Measurements from ENCODE around the gene PGA5. TPM values are rescaled to one million over a fixed set of nuclear protein-coding genes. Genes with fewer than 3 reads are reported as not detected.

Gene PGA5
- total RNA-seq, 1 donor from 2014 or later: not detected

DNA sequence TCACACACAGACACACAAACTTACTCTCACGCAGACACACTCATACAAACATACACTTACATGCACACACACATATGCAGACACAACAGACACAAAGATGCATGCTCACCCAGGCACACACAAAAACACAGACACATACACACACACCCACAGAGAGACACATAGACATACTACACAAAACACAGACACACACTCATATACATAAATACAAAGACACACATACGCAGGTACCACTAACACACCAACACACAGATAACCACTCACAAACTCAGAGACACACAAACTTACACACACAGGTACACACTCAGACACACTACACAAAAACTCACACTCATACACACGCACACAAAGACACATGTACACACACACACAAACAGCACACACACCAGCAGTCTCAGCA lies 31.8 kb downstream of the PGA5 start:
- POLR2A ChIA-PET: no interaction called here
- no peaks in the 10 kb centered on the region for H3K36me3 Mint-ChIP-seq (ENCODE audit: low read depth)
- CTCF ChIA-PET: no interaction called here

DNA sequence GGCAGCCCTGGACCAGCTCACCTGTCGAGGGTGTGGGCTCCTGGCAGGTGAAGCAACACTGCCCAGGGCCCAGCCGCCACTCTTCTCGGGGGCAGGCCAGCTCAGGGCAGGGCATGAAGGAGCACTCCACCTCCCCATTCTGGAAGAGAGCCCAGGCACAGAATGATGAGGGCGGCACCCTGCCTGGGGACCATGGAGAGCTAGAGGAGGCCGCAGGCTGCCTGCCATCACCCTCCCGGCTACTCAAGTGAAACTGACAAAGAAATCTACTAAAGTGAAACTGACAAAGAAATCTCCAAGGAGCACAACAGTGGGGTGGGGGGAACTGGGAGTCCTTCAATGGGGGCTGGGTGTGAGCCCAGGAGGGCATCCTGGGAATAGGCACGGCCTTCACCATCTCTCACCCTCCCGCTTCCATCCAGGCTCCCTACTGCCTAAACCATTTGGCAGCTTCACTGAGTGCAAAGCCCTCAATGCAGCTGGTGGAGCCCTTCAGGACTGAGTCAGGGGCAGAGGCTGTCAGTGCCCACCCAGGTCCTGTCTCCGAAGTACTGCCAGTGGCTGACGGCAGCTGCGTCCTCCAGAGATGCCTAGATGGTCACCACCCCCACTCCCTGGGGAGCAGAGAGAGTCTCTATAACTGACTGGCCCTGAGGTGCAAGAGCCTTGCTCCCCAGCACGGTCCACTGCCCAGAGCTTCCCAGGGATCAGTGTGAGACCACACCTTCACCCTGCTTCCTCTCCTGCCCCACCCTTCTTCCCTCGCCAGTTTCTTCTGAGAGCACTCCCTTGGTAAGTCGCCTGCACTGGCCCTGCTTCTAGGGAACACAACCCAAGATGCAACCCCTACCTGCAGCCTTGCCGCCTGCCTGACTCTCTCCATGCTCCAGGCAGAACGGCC lies 32.5 kb downstream of the PGA5 start:
- ATAC-seq (ENCODE audit: low read depth) (no peak), DNase-seq (no peak)
- TF ChIP-seq, protein P1, sequence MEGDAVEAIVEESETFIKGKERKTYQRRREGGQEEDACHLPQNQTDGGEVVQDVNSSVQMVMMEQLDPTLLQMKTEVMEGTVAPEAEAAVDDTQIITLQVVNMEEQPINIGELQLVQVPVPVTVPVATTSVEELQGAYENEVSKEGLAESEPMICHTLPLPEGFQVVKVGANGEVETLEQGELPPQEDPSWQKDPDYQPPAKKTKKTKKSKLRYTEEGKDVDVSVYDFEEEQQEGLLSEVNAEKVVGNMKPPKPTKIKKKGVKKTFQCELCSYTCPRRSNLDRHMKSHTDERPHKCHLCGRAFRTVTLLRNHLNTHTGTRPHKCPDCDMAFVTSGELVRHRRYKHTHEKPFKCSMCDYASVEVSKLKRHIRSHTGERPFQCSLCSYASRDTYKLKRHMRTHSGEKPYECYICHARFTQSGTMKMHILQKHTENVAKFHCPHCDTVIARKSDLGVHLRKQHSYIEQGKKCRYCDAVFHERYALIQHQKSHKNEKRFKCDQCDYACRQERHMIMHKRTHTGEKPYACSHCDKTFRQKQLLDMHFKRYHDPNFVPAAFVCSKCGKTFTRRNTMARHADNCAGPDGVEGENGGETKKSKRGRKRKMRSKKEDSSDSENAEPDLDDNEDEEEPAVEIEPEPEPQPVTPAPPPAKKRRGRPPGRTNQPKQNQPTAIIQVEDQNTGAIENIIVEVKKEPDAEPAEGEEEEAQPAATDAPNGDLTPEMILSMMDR (IDR thresholded peaks at IDR 0.05): no peak
- Mint-ChIP-seq H3K4me1 (no peaks in the 10 kb centered on the region), H3K27me3 (no peaks in the 10 kb centered on the region), H3K27ac (no peak overlapping the region), H3K4me3 (no peak overlapping the region), H3K36me3 (ENCODE audit: low read depth) (no peaks in the 10 kb centered on the region), H3K9me3 (no peaks in the 10 kb centered on the region)
- ChIA-PET POLR2A (no interaction called here), CTCF (no interaction called here)
- intact Hi-C loops (cut with micrococcal nuclease): no loop called here

More for the DNA sequence above, 31.8 kb downstream of the PGA5 start:
- H3K27ac Mint-ChIP-seq: no peak overlapping the region
- no peak for ATAC-seq (ENCODE audit: low read depth)
- no peaks in the 10 kb centered on the region for H3K4me1 Mint-ChIP-seq
- no peaks in the 10 kb centered on the region for H3K9me3 Mint-ChIP-seq
- no peak for DNase-seq
- TF ChIP-seq, protein P1 (IDR thresholded peaks at IDR 0.05): no peak
- intact Hi-C loops (cut with micrococcal nuclease): no loop called here
- H3K4me3 Mint-ChIP-seq: no peak overlapping the region
- no peaks in the 10 kb centered on the region for H3K27me3 Mint-ChIP-seq

DNA sequence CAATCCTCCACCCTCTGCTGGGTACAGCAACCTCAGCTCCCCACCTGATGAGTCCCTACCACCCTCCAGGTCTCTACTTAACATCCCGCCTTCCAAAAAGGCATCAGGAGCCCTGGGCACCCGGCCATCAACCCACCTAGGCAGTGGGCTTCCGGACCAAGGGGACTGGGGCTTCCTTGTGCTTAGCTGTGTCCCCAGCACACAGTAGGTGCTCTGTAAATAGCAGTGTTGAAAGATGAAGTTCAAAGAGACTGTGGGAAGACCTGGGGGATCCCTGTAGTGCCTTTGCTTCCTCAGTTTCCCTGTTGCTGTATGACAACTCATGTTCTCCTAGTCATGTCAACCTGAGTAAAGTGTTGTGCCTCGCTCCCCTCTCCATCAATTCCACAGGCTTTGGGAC lies 33.1 kb downstream of the PGA5 start:
- H3K27ac Mint-ChIP-seq: no peak overlapping the region
- intact Hi-C loops (cut with micrococcal nuclease): no loop called here
- no peak for DNase-seq
- POLR2A ChIA-PET: no interaction called here
- no peaks in the 10 kb centered on the region for H3K9me3 Mint-ChIP-seq
- H3K4me3 Mint-ChIP-seq: no peak overlapping the region
- no peak for ATAC-seq (ENCODE audit: low read depth)
- H3K27me3 Mint-ChIP-seq: no peaks in the 10 kb centered on the region
- H3K4me1 Mint-ChIP-seq: no peaks in the 10 kb centered on the region
- TF ChIP-seq, protein P1 (IDR thresholded peaks at IDR 0.05): no peak
- CTCF ChIA-PET: no interaction called here
- H3K36me3 Mint-ChIP-seq (ENCODE audit: low read depth): no peaks in the 10 kb centered on the region

DNA sequence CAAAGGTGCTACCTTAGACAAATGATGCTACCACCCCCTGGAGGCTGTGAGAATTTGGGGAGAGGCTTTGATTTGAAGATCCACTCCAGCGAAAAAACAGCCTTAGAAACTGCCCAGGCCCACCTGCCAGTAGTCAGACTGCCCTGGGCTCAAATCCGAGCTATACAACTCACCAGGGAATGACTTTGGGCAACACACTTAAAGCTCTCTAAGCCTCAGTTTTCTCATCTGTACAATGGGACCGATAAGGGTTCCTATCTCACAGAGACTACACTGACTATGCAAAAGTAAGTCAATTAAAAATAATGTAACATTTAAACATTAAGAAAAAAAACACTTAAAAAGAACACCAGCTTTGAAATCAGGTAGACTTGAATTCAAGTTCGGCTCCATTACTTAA lies 34.2 kb downstream of the PGA5 start:
- ChIA-PET CTCF (no interaction called here), POLR2A (no interaction called here)
- no peak for ATAC-seq (ENCODE audit: low read depth)

More for the DNA sequence above, 34.2 kb downstream of the PGA5 start:
- Mint-ChIP-seq H3K9me3 (no peaks in the 10 kb centered on the region), H3K36me3 (ENCODE audit: low read depth) (no peaks in the 10 kb centered on the region), H3K27ac (no peak overlapping the region), H3K4me3 (no peak overlapping the region), H3K4me1 (no peaks in the 10 kb centered on the region), H3K27me3 (no peaks in the 10 kb centered on the region)
- intact Hi-C loops (cut with micrococcal nuclease): no loop called here
- TF ChIP-seq, protein P1 (IDR thresholded peaks at IDR 0.05): no peak
- DNase-seq: no peak
